ENCODE measurements around the gene SAXO2. TPM values are rescaled to one million over a fixed set of nuclear protein-coding genes. Genes with fewer than 3 reads are reported as not detected.
"Not testable (repeated sequence)": the region's sequence is repeated elsewhere in the genome, so short reads cannot be mapped to it uniquely, and the experiment has no call there.

The SAXO2 gene
- total RNA-seq, 1 donor, result 1.4 TPM

DNA sequence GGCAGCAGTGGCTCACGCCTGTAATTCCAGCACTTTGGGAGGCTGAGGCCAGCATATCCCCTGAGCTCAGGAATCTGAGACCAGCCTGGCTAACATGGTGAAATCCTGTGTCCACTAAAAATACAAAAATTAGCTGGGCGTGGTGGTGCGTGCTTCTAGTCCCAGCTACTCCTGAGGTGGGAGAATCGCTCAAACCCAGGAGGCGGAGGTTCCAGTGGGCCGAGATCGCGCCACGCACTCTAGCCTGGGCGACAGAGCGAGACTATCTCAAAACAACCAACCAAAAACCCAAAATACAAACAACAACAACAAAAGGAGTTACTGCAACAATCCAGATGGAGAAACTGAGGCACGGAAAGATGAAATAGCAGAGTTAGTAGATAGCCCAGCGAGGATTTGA is 35.4 kb downstream of the SAXO2 start:
- H3K4me3 ChIP-seq (ENCODE audit: low read depth, low read length), result no peak overlapping the region
- TF ChIP-seq, protein P1, sequence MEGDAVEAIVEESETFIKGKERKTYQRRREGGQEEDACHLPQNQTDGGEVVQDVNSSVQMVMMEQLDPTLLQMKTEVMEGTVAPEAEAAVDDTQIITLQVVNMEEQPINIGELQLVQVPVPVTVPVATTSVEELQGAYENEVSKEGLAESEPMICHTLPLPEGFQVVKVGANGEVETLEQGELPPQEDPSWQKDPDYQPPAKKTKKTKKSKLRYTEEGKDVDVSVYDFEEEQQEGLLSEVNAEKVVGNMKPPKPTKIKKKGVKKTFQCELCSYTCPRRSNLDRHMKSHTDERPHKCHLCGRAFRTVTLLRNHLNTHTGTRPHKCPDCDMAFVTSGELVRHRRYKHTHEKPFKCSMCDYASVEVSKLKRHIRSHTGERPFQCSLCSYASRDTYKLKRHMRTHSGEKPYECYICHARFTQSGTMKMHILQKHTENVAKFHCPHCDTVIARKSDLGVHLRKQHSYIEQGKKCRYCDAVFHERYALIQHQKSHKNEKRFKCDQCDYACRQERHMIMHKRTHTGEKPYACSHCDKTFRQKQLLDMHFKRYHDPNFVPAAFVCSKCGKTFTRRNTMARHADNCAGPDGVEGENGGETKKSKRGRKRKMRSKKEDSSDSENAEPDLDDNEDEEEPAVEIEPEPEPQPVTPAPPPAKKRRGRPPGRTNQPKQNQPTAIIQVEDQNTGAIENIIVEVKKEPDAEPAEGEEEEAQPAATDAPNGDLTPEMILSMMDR (IDR thresholded peaks at IDR 0.05; ENCODE audit: insufficient read depth, low read length), result no peak
- DNase-seq (ENCODE audit: low read depth), result no peak

DNA sequence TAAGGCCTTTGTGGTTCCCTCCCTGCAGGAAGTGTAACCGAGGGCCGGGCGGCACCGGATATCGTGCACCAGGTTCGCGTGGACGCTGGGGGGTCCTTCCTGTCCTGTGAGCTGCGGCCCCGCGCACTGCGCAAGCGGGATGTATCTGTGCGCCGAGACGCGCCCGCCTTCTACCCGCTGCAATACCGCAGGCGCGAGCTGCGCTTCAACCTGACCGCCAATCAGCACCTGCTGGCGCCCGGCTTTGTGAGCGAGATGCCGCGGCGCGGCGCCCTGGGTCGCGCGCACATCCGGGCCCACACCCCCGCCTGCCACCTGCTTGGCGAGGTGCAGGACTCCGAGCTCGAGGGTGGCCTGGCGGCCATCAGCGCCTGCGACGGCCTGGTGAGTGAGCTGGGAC is 35.9 kb downstream of the SAXO2 start:
- no peak for DNase-seq (ENCODE audit: low read depth)
- TF ChIP-seq, protein P1 (IDR thresholded peaks at IDR 0.05; ENCODE audit: insufficient read depth, low read length), result no peak
- H3K4me3 ChIP-seq (ENCODE audit: low read depth, low read length), result no peak overlapping the region

DNA sequence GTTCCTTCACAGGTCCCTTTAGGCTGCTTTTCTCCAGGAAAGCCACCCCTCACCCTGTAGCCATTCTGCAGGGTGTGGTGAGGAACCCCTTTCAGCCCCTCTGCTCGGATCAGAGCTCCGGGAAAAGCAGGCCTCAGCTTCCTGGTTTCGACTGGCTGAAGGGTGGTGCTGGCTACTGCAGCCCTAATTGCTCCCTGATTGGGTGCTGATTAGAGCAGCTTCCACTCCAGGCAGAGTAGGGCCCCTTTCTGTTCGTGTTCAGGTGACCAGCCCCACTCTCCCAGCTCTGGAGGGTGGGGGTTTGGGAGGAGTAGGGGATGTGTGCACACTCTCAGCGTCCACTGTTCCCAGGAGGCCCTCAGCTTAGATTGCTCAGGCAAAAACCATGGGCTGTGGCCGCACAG is 36.9 kb downstream of the SAXO2 start:
- not testable (repeated sequence) for DNase-seq (ENCODE audit: low read depth); H3K4me3 ChIP-seq (ENCODE audit: low read depth, low read length)

GRCh38 chr15:82300326-82300725 is 37.7 kb downstream of the SAXO2 start:
- DNase-seq (ENCODE audit: low read depth), result peak; percentile 4

GRCh38 chr15:82300883-82301282 is 38.3 kb downstream of the SAXO2 start:
- TF ChIP-seq, protein P1 (IDR thresholded peaks at IDR 0.05; ENCODE audit: insufficient read depth, low read length), result no peak
- no peak for DNase-seq (ENCODE audit: low read depth)

More at GRCh38 chr15:82300326-82300725, 37.7 kb downstream of the SAXO2 start:
- H3K4me3 ChIP-seq (ENCODE audit: low read depth, low read length), result not testable (repeated sequence)

GRCh38 chr15:82301296-82302016 is 38.8 kb downstream of the SAXO2 start:
- TF ChIP-seq, protein P1 (IDR thresholded peaks at IDR 0.05; ENCODE audit: insufficient read depth, low read length), result no peak
- H3K4me3 ChIP-seq (ENCODE audit: low read depth, low read length), result no peak overlapping the region
- DNase-seq (ENCODE audit: low read depth), result no peak

More at GRCh38 chr15:82300883-82301282, 38.3 kb downstream of the SAXO2 start:
- no peak overlapping the region for H3K4me3 ChIP-seq (ENCODE audit: low read depth, low read length)

GRCh38 chr15:82303956-82304777 is 41.5 kb downstream of the SAXO2 start:
- no peak overlapping the region for H3K4me3 ChIP-seq (ENCODE audit: low read depth, low read length)
- TF ChIP-seq, protein P1 (IDR thresholded peaks at IDR 0.05; ENCODE audit: insufficient read depth, low read length), result no peak

More at GRCh38 chr15:82303956-82304777, 41.5 kb downstream of the SAXO2 start:
- no peak for DNase-seq (ENCODE audit: low read depth)

Measured in fibroblast of the aortic adventitia (primary cell).